HG02588 (cell line): Measurements from ENCODE around the gene PTPN3.
"Not testable (repeated sequence)": the region's sequence is repeated elsewhere in the genome, so short reads cannot be mapped to it uniquely, and the experiment has no call there.

ENCODE experiments used
- ATAC-seq: cut with Tn5 transposase; IDR thresholded peaks from one replicate; pipeline ENCODE4 v1.9.1; 2021; ENCODE audit warnings: mild to moderate bottlenecking, moderate library complexity; ENCODE audit not compliant: unreplicated experiment

Gene PTPN3, protein sequence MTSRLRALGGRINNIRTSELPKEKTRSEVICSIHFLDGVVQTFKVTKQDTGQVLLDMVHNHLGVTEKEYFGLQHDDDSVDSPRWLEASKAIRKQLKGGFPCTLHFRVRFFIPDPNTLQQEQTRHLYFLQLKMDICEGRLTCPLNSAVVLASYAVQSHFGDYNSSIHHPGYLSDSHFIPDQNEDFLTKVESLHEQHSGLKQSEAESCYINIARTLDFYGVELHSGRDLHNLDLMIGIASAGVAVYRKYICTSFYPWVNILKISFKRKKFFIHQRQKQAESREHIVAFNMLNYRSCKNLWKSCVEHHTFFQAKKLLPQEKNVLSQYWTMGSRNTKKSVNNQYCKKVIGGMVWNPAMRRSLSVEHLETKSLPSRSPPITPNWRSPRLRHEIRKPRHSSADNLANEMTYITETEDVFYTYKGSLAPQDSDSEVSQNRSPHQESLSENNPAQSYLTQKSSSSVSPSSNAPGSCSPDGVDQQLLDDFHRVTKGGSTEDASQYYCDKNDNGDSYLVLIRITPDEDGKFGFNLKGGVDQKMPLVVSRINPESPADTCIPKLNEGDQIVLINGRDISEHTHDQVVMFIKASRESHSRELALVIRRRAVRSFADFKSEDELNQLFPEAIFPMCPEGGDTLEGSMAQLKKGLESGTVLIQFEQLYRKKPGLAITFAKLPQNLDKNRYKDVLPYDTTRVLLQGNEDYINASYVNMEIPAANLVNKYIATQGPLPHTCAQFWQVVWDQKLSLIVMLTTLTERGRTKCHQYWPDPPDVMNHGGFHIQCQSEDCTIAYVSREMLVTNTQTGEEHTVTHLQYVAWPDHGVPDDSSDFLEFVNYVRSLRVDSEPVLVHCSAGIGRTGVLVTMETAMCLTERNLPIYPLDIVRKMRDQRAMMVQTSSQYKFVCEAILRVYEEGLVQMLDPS

DNA sequence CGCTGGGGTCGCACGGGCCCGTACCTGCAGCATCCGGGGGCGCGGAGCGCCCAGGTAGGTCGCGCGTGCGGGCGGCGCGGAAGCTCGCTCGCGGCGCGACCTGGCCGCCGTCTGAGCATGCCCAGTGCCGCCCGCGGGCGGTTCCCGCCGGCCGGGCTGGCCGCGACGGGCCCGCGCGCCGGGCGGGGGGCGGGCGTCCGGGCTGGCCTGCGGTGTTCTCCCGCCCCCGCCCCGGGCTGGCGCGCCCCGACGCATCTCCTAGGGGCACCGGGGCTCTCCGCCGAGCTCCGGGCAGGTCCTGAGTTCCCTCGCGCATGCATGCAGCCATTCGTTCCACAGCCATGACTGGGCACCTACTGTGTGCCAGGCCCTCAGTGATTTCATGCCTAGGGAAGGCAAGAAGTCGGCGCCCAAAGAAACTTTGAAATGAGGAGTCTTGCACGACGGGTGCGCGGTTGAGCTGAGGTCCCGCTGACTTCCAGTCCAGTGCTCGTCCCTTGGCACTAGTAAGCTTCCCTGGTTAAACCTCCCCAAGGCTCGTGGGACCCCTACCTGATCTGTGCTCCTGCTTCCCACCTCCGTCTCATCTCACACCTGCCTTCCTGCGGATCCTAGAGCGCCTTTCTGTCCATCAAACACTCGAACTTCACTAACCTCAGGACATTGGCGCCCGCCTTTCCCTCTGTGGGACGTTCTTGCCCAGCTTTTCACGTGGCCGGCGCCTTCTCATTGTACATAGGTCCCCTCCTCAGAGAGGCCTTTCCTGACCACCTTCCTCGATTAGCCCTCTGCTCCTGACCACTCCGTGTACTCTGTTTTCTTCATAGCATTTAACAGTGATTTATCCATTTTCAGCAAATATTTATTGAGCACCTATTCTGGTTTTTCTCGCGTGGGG lies at the start of gene PTPN3:
PTPN3 (minus strand) TSS at position 113 of the 898 bp plus-strand sequence. CDS start 34,873 bp downstream, outside the sequence.
- no peak for ATAC-seq

DNA sequence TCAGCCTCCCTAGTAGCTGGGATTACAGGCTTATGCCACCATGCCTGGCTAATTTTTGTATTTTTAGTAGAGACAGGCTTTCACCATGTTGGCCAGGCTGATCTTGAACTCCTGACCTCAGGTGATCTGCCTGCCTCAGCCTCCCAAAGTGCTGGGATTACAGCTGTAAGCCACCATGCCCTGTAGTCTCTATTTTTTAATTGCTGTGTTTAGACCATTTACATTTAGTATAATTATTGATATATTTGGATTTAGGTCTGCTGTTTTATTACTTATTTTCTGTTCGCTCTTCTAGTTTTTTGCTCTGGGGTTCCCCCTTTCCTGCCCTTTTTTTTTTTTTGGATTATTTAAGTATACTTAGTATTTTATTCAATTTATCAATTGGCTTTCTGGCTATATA lies 46.8 kb upstream of the PTPN3 start:
- not testable (repeated sequence) for ATAC-seq

DNA sequence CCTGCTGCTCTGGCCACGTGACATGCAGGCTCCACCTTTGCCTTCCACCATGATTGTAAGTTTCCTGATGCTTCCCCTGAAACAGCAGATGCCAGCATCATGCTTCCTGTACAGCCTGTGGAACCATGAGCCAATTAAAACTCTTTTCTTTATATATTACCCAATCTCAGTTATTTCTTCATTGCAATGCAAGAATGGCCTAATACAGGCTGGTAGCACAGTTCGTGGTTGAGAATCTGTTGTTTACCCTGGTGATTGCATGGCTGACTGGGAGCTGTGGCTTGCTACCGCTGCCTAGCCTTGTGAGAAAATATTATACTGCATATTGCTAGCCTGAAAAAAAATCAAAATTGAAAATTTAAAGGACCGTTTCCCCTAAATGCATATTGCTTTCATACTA lies 44.8 kb upstream of the PTPN3 start:
- no peak for ATAC-seq

DNA sequence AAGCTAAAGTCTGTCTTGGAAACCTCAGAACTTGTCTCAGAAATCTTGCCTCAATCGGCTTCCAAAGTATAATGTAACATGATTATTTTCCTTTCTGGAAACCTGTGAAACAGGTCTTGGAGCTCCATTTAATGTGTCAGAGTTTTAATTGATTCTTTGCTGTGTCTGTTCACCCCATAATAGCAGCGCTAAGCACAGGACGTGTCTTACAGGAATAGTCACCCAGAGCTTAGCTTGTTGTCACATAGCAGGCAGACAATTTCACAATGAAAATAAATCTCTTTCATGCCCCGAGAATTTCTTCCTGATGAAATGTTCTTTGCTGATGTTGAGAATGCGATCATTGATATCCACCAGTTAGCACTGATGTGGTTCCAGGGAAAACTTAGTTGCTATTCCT lies 40.2 kb upstream of the PTPN3 start:
- no peak for ATAC-seq

DNA sequence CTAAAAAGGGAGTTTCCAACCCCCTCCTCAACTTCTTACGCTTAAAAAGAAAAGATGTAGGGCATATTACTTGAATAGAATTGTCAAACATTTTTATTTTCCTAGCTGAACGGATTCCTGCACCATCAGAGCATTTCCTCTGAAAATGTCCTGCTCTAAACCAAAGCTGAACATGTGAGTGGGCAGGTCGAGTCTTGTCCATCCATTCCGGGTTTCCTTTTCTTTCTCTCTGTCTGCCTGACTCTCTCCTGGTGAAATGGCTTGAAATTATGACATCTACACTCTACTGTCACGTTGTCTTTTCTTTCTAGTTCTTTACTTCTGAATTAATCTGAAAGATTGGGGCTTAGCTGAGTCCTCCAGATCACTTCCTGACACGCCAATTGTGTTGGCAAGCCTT lies 39.2 kb upstream of the PTPN3 start:
- no peak for ATAC-seq

DNA sequence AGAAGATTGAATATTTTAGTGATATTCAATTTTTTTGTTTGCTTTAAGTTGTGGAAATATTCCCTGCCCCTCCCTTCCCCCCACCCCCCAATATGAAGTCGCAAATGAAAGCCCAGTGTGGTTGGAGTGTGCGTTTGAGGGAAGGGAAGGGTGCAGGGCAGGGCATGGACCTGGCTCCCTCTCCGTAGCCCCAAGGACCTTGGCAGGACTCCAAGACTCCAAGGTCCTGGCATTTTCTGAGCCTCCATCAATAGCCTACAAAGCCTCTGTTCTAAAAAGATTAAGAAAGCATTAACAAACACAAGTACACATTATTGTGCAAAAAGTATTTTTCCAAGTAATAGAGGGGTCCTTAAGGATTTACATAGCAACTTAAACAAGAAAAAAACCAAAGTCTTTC lies 38.8 kb upstream of the PTPN3 start:
- ATAC-seq = no peak

DNA sequence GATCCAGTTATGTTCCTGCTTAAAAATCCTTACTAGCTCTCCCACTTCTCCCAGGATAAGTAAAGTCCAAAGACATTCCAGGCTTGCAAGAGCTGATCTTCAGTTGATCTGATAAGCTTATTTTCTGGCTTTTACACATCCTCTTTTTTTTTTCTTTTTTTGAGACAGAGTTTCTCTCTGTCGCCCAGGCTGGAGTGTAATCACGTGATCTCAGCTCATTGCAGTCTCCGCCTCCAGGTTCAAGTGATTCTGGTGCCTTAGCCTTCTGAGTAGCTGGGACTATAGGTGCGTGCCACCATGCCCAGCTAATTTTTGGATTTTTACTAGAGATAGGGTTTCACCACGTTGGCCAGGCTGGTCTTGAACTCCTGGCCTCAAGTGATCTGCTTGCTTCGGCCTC lies 37.3 kb upstream of the PTPN3 start:
- ATAC-seq = no peak

DNA sequence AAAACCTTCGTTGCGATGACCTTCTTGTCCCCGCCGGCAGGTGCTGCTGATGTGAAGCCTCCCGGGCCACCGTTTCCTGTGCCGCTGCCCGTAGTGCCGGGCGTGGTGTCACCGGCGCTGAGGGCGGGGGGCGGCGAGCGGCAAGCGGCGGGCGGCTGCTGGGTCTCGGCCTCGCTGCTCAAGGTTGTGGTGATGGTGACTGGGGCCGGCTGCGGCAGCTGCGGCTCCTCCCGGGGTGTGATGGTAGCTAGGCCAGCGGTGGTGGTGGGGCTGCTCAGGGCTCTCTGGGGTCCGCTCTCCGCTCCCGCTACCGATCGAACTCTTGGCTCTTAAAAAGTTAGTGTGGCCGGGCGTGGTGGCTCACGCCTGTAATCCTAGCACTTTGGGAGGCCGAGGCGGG lies 36.0 kb upstream of the PTPN3 start:
- no peak for ATAC-seq

DNA sequence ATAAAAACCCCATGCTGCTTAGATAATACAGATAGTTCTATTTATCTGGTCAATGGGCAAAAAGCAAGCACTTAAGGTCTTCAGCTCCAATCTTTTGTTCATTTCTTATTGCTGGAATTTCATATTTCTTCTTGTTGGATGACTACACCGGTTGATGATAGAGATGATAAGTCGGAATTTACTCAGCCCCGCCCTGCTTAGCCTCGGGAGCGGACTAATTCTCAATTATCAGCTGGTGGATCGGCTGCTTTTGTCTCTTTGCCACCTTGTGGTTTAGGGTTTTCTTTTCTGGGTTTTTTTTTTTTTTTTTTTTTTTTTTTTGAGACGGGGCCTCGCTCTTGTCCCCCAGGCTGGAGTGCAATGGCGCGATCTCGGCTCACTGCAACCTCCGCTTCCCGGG lies 34.5 kb upstream of the PTPN3 start:
- not testable (repeated sequence) for ATAC-seq

DNA sequence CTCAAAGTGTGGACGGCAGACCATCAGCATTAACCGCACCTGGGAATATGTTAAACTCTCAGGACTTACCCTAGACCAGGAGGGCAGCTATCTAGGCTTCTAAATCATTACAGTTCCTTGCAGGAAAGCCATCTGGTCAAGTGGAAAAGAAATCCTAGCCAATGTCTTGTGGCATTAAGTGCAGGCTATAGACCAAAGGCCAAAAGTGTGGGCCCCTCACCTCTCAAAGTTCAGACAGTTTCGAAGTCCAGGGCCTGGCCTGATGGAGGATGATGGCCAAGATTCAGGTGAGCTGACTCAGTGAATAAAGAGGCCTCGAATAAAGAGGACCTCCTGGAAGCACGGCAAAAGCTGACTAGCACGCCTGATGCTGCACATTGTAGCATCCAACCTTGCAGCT lies 24.0 kb upstream of the PTPN3 start:
- no peak for ATAC-seq

DNA sequence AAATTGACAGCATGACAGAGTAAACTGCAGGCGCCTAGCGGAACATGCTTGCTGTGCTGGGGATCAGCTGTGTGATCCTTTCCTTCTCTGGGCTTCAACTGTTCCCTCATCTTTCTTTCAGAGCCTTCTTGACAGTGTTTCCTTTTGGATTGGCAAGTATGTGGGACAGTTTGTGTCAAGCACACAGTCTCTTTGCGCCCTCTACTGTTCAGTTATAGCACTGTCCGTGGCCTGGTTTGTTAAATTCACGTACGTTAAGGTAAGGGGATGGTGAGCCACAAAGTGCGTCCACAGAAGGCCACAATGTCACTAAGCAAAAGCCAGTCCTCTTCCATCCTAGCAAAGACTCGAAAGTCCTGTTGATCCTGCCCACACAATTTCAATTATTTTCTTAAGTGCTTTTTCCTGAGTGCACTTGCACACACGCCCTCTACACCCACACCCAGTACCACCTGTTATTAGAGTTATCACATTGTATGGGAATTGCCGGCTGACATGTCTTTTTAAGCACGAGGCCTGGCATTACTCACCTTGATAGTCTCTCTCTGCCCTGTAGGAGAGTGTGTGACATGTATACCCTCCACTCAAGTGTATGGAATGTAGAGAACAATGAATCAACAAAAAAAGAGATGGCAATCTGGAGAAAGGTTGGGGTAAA lies 22.5 kb upstream of the PTPN3 start:
- peak; percentile 83 for ATAC-seq

DNA sequence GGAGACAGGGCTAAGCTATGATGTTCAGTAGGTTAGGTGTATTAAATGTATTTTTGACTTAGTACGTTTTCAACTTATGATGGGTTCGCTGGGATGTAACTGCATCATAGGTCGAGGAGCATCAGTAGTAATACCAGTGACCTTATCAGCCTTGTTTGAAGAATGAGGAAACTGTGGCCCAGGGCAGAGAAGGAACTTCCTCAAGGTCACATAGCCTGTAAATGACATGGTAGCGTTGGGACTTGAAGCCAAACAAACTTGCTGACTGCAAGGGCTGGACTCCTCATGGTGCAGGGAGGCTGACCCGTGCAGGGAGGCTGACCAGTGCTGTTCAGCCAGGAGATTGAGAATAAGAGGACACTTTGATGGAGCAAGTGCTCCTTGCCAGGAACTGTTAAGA lies 21.3 kb upstream of the PTPN3 start:
- no peak for ATAC-seq

DNA sequence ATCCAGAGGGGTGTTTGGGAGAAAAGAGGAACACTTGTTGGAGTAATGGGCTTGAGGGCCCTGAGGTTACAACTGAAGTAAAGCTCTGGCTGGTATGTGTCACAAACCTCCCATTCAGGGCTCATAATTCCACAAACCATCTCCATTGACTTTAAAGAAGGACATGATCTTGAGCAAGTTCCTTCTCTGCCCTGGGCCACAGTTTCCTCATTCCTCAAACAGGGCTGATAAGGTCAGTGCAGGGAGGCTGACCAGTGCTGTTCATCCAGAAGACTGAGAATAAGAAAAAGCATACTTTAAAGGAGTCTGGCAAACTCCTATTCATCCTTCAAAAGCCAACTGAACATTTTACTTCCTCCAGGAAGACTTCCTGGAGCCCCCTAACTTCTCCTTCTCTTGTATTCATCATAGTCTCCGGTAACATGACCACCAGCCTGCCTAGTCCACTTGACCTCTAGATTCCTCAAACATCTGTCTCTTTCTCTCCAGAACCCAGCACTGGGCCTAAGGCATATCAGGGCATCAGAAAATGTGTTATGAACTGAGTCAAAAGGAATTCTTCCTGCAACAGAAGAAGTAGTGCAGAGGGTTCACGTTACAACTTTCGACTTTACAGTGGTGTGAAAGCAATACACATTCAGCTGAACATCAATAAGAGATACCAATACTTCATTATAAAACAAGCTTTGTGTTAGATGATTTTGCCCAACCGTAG lies 20.7 kb upstream of the PTPN3 start:
- no peak for ATAC-seq

DNA sequence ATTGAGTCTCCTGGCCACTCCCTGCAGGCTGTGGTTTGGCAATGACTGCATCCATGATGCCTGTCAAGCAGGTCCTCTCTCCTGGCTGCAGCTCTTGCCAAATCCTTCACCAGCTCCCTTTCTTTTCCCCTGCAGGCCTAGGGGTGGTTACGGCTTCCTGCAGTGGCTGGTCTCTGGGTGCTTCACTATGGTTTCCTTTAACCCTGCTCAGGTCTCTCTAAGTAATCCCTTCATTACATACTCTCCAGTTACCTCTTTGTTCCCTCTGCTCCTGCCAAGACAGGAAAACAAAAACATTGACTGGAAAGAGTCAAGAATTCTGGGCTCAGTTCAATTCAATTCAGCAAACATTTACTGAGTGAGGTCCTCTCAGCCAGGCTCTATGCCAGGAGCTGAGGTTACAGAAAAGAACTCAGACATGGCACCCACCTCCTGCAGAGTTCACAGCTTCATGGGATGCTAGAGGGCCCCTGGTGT lies 19.8 kb upstream of the PTPN3 start:
- ATAC-seq = no peak

DNA sequence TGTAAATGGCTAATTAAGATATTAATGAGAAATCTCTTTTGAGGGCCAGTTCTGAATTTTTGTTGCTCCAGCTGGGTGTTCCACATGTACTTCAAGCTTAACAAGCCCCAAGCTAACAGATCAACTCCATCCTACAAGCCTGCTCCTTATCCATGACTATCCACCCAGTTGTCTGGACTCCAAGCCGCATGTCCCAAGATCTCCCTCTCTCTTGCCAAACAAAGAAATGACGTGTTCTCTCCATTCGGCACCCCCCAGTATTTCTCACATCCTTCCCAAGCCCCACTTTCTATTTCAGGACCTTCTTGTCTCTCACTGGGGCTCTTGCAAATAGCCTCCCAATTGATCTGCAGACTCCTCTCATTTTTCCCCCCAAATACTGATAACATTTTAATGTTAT lies 15.8 kb upstream of the PTPN3 start:
- ATAC-seq = no peak

DNA sequence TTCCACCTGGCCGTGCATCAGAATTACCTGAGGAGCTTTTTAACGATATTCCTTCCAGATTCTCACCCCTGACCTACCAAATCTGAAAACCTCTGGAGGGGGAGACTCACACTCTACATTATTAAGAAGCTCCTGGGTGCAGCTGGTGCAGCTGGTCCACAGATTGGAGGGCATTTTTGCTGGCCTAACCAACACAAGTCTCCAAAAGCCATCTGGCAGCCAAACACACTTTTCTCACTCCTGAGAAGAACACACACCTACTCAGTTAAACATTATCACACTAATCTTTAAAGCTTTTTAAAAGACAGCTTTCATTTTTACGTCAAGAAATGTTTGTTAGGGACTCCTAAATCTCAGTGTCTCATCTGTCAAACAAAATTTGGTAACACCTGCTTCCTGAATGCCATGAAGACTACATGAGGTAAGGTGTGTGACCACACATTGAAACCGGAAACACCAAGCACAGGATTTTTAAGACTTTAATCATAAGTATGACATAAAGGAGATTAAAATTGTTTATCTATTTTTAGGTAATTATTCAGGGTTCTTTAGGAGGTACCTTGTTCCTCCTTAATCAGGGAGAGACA lies 14.2 kb upstream of the PTPN3 start:
- no peak for ATAC-seq

DNA sequence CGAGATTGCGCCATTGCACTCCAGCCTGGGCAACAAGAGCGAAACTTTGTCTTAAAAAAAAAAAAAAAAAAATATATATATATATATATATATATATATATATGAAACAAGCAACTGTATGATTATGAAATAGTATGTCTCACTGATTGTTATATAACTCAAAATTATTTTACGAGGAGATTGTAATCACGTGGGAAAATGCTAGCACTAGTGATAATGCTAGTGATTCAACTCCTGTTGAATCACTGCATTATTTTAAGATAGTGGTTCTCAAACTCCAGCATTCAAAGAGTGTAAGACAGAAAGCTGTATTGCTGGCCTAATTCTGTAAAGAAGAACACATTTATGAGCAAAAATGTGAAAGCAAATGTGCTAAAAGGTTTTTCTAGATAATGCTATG lies 12.4 kb upstream of the PTPN3 start:
- ATAC-seq = no peak

DNA sequence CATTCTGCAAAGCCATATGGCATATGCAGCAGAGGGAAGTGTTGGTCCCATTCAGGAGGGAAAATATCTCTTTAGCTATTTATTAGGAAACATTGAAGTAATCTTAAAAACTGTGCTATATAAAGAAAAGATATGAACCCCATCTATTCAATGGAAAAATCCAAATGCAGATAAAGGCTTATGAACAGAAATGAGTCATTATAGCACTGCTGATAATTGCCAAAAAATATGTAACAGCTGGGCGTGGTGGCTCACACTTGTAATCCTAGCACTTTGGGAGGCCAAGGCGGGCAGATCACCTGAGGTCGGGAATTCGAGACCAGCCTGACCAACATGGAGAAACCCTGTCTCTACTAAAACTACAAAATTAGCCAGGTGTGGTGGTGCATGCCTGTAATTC lies 11.9 kb upstream of the PTPN3 start:
- ATAC-seq = not testable (repeated sequence)

DNA sequence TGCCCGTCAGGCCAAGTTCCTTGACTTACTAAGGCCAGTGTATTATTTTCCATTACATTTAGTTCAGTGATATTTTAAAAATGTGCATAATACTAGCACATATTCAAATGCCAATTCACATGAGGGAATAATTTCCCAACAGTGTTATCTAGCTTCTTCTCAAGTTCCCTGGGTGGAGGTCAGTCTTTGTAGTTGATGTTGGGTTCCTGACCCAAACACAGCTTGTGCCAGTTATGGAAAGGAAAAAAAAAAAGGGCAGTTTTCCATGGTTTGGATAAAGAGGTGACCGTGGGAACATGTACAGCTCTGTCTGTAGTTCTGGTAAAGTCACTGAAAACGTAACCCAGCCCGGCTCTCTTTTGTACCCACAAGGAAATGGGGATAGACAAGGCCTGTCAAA lies 11.5 kb upstream of the PTPN3 start:
- ATAC-seq = no peak
